ENCODE data around the gene PEPD.

PEPD gene

GRCh38 chr19:33383720-33384292, 137.8 kb downstream of the PEPD start:
- DNase-seq (ENCODE audit: low read depth, low spot score): no peak

- DNase-seq (ENCODE audit: low read depth, low spot score): no peak
Measured at GRCh38 chr19:33382982-33383381, 138.6 kb downstream of the PEPD start.

- no peak for DNase-seq (ENCODE audit: low read depth, low spot score)
Measured at GRCh38 chr19:33382006-33382405, 139.6 kb downstream of the PEPD start.

GRCh38 chr19:33381101-33381500, 140.5 kb downstream of the PEPD start:
- no peak for DNase-seq (ENCODE audit: low read depth, low spot score)

- DNase-seq (ENCODE audit: low read depth, low spot score): no peak
Measured at GRCh38 chr19:33379151-33379829, 142.3 kb downstream of the PEPD start.

GRCh38 chr19:33377586-33378475, 143.8 kb downstream of the PEPD start:
- DNase-seq (ENCODE audit: low read depth, low spot score): no peak

GRCh38 chr19:33376941-33377557, 144.5 kb downstream of the PEPD start:
- DNase-seq (ENCODE audit: low read depth, low spot score): no peak

GRCh38 chr19:33376423-33376822, 145.2 kb downstream of the PEPD start:
- DNase-seq (ENCODE audit: low read depth, low spot score): no peak

- DNase-seq (ENCODE audit: low read depth, low spot score): no peak
Measured at GRCh38 chr19:33375837-33376159, 145.8 kb downstream of the PEPD start.

GRCh38 chr19:33375156-33375836, 146.3 kb downstream of the PEPD start:
- no peak for DNase-seq (ENCODE audit: low read depth, low spot score)

GRCh38 chr19:33374236-33374714, 147.3 kb downstream of the PEPD start:
- DNase-seq (ENCODE audit: low read depth, low spot score): no peak

GRCh38 chr19:33373453-33374235, 147.9 kb downstream of the PEPD start, which contains the start of gene CEBPG:
CEBPG (plus strand) TSS chr19:33373709; CDS start chr19:33379240, 5,531 bp downstream.
- DNase-seq (ENCODE audit: low read depth, low spot score): peak; percentile 52

GRCh38 chr19:33370783-33371182, 150.8 kb downstream of the PEPD start:
- no peak for DNase-seq (ENCODE audit: low read depth, low spot score)

GRCh38 chr19:33368074-33368864, 153.3 kb downstream of the PEPD start:
- no peak for DNase-seq (ENCODE audit: low read depth, low spot score)

- no peak for DNase-seq (ENCODE audit: low read depth, low spot score)
Measured at GRCh38 chr19:33366897-33367296, 154.7 kb downstream of the PEPD start.

GRCh38 chr19:33366127-33366526, 155.5 kb downstream of the PEPD start:
- DNase-seq (ENCODE audit: low read depth, low spot score): no peak

GRCh38 chr19:33365691-33366090, 155.9 kb downstream of the PEPD start:
- DNase-seq (ENCODE audit: low read depth, low spot score): no peak

- DNase-seq (ENCODE audit: low read depth, low spot score): no peak
Measured at GRCh38 chr19:33363476-33363875, 158.1 kb downstream of the PEPD start.

- no peak for DNase-seq (ENCODE audit: low read depth, low spot score)
Measured at GRCh38 chr19:33362508-33363228, 158.9 kb downstream of the PEPD start.

Data from iPS DF 19.7 (cell line).